Measurements from ENCODE around the gene TRIM41.

Gene TRIM41

DNA sequence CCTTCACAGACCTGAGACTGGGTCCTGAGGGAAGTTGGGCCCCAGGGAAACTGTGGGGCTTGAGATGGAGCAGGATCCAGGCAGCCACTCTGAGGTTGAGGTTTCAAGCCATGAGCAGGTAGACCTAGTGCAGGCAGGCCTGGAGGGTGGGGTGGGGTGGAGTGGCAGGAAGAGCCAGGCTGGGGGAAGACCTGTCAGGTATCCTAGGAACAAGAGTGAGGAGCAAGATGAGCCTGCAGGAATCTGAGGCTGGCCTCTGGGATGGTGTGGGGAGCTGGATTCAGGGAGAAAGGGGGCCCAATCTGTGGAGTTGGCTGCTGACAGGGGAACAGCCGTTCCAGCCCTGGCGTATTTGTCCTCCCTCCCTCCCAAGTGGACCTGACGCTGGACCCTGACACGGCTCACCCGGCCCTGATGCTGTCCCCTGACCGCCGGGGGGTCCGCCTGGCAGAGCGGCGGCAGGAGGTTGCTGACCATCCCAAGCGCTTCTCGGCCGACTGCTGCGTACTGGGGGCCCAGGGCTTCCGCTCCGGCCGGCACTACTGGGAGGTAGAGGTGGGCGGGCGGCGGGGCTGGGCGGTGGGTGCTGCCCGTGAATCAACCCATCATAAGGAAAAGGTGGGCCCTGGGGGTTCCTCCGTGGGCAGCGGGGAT lies 10.8 kb downstream of the TRIM41 start:
- no peak for DNase-seq

DNA sequence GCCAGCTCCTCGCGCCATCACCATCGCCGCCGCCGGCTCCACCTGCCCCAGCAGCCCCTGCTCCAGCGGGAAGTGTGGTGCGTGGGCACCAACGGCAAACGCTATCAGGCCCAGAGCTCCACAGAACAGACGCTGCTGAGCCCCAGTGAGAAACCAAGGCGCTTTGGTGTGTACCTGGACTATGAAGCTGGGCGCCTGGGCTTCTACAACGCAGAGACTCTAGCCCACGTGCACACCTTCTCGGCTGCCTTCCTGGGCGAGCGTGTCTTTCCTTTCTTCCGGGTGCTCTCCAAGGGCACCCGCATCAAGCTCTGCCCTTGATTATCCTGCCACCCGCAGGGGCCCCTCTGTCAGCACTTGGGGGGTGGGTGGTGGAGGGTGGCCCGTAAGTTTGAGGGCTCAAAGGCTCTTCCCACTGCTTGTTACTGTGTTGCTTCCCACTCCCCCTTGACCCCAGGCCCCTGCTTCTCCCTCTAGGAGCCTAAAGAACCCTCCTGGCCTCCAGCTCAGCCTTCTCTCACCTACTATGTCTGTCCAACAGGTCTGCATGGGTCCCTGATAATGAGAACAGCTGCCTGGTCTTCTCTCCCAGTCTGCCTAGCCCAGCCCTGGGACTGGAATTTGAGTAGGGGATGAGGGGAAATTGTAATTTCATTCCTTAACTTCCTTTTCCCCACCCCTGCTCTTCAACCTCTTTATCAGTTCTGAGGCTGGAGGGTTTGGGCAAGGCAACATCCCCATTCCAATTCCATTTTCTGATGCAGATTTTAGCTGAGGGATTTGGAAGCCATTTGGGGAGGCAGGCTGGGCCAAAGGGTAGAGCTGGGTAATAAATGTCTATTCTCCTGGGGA lies 11.6 kb downstream of the TRIM41 start:
- DNase-seq = no peak

- DNase-seq = no peak
Measured at GRCh38 chr5:181235323-181235688, 12.2 kb downstream of the TRIM41 start.

- DNase-seq = no peak
Measured at GRCh38 chr5:181235689-181236366, 12.7 kb downstream of the TRIM41 start.

- no peak for DNase-seq
Measured at GRCh38 chr5:181236471-181236870, 13.4 kb downstream of the TRIM41 start.

DNA sequence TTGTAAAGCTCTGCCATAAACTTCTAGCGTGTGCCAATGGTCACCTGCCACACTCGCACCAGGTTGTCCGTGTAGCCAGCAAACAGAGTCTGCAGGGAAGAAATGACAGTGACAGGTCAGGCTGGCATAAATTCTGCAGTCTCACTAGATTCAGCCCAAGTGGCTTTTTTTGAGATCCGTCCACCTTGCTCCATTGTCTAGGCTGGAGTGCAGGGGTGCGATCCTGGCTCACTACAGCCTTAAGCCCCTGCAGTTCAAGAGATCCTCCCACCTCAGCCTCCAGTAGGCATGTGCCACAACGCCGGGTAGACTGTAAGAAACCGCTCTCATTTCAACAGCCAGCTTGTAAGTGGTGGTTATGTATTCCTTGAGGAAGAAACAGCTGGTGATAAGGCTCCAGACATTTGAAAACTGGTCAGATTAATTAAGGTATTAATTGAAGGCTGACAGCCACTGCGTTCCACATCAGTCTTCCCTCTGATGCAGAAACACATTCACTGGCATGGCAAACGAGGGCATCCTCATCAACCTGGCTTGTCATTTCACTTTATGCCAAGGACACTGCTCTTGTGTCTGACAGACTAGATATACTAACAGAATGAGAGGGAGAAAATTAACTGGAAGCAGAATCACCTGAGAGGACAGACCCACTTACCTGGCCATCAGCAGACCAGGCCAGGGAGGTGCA lies 14.0 kb downstream of the TRIM41 start:
- no peak for DNase-seq

DNA sequence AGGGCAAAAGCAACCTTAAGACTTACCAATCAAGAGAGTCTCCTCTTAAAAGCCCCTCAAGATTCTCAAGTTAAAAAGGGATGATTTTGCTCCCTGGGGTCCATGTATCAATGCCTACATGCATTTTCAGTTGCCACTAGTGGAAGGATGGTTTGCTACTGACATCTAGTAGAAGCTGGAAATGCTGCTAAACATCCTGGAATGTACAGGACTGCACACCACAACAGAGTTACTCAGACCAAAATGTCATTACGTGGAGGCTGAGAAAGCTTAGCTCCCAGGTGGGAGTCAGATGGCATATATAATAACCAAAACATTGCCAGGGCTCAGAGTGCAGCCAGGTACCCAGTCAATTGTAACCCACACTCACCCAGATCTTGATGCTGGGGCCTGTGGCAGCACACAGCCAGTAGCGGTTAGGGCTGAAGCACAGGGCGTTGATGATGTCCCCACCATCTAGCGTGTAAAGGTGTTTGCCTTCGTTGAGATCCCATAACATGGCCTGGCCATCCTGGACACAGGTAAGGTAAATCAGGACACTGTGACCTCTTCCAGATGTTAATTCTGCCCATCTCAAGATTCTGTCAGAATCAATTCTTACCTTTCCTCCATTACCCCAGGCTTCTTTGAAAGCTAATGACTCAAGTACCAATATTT lies 14.8 kb downstream of the TRIM41 start:
- DNase-seq = no peak

- no peak for DNase-seq
Measured at GRCh38 chr5:181239062-181239663, 16.1 kb downstream of the TRIM41 start.

DNA sequence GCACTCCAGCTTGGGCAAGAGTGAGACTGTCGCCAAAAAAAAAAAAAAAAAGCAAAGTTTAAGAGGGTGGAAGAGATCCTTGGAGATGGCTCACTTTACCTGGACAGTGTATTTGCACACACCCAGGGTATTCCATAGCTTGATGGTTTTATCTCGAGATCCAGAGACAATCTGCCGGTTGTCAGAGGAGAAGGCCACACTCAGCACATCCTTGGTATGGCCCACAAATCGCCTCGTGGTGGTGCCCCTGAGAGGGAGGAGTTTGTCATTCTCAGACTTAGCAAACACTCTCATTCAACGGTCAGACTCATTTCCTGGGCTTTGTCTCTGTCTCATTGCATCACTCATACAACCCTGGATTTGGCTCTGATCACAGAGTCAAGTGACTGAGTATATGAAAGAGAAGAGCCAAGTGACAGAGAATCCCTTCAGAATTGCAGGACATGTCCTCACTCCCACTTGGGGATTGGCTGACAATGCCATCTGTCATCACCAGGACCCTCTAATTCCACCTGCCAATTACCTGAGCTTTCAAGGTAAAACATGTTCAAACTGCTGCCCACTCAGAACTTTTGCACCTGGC lies 18.4 kb downstream of the TRIM41 start:
- no peak for DNase-seq

GRCh38 chr5:181242031-181242451 lies 19.0 kb downstream of the TRIM41 start:
- DNase-seq = no peak

GRCh38 chr5:181243018-181243563 lies 20.0 kb downstream of the TRIM41 start:
- no peak for DNase-seq

- no peak for DNase-seq
Measured at GRCh38 chr5:181243564-181244343, 20.7 kb downstream of the TRIM41 start, which contains the start of gene RACK1. TSS of gene RACK1 (minus strand) at chr5:181243906. CDS start at chr5:181243800, 106 bp downstream.

DNA sequence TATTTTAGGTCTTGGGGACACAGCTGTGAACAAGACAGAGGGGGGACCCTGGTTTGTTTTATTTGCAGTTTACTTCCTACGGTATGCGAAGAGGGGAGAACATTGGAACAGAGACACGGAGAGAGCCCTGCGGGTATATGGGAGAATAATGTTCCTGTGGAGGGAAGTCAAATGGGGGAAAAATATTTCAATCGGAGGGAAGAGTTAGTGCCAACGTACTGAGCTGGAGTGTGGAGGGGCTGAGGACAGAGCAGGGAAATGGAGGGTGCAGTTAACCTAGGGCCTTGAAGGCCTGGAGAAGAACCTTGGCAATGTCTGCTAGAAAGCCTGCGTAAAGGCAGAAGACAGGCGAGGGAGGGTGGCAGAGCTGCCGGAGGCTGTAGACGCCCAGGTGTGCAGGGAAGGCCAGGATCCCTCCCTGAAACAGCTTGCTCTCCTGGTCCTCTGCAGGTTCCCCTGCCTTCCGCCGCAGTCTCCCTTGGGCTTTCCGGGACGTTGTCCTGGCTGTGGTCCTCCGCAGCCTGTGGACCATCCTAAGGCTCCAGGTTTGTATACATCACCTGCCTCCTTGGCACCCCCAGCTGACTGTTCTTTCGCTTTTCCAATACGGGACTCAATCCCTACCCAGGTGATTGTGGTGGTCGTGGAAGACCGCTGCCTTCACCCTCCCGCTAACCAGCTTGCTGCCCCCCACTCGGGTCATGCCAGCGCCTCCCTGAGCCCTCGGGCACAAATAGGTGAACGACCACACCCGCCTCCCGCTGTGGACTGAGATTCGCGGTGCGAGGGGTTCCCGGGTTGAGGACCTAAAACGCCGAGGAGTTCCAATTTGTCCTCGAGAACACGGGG lies 22.6 kb downstream of the TRIM41 start:
- DNase-seq = no peak

DNA sequence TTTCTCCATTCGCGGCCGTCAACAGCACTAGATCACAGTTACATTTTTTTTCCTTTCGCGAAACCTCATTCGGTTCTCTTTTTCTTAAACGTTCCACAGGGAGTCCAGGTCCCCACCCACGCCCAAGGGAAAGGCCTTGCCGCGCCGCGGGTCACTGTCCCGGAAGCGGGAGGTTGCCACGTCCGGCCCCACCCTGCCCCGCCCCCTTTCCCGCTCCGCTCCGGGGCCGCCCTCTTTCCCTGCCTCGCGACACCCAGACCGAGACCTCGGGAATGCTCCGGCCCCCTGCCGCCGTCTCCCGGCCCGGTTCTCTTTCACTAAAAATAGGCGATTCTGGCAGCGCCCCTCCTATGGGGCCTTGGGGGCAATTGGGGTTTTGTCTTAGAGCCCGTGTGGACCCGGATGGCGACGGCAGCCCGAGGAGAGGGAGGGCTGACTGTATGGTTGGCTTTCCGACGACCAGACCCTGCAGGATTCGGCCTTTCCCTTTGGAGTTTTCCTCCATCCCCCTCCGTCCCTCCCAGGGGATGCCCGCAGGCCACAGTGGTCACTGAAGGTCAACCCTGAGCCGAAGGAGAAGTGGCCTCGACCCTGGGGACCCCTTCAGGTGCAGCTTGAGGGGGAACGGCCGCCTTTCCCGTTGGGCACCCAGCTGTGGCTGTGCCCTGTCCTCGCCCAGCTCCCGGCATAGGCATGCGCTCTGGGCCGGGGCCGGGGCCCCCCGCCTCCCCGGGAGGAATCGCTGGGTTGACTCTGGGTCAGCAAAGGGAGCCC lies 23.4 kb downstream of the TRIM41 start:
- DNase-seq = no peak

DNA sequence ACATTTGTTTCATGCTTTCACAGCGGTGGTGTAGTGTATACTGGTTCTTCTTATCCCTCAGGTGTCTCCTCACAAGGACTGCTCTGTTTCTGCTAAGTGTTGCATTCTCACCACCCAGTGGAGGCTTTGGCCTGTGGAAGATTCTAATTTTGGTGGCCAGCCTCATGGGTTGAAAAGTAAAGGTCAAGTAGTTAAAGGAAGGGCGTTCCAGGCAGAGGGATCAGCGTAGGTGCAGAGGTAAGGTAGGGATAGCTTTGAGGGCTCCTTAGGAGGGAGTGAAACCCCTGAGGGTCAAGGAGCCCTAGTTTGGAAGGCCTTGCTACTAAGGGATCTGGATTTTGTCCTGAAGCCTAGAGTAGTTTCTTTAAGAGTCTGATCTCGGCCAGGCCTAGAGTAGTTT lies 25.2 kb downstream of the TRIM41 start:
- no peak for DNase-seq

DNA sequence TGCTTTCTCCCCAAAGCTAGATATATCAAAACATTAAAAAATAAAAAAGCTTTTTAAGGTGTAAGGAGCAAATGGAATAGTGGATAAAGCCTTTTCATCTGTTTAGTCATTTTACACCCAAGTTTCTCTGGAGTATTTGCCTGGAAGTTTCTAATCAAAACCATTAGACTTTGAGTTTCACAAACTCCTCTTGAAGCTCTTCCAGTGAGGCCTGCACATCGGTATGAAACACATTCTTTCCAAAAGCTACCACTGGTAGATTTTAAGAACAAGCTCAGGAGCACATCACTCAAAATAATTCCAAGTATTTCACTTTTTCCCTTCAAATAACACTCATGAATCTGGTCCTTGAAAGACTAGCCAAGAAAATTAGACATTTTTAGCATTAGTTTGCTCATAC lies 32.2 kb downstream of the TRIM41 start:
- no peak for DNase-seq

DNA sequence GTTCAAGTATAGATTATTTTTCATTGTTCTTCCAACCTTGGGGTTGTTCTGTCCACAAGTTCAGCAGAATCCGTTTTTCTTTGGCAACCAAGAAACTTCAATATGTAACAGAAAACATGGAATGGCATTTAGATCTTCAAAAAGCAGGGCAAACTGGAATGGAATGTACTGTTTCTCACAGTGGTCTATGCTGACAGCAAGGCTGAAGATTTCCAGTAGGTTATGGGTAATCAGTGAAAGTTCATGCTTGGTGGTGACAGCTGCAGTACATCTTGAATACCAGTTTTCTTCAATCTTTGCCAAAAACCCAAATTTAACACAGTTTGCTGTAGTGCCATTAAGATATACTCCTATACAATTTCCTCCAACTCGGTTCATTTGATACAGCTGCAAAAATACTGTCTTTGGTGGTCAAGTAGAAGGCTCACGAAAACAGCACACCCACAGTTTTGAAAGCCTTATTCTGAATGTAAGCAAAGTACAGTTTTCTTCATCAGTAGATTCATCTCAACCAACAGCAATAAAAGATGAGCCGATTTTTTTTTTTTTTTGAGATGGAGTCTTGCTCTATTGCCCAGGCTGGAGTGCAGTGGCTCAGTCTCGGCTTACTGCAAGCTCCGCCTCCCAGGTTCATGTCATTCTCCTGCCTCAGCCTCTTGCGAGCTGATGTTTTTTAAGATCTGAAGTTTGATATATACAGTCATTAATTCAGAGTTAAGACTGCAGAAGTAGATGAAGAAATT lies 32.9 kb downstream of the TRIM41 start:
- DNase-seq = no peak

DNA sequence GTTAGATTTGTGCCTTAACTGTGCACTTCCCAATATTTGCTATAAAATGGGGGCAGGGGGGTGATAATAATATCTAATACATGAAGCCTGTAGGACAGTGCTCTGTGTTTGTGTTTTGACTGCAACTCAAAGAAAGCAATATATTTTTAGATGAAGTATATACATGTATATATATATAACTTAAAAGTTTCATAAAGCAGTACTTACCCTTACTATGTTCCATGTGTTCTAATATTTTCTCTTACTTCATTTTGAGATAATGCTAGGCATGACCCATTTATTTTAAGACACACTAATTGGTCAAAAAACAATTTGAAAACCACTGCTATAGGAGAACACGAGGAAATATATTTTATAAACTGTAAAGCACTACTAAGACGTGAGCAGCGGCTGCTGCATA lies 35.5 kb downstream of the TRIM41 start:
- DNase-seq = no peak

Measured in activated naive CD4-positive, alpha-beta T cell (primary cell).